Stimulated activated CD8-positive, alpha-beta memory T cell treated with anti-CD3 and anti-CD28 coated beads, Interleukin-12 subunit alpha, Interleukin-12 subunit beta, amount 100 ng/mL, for 24 hours (primary cell): ENCODE measurements around the gene EPHB2.
"Not testable (repeated sequence)": the region's sequence is repeated elsewhere in the genome, so short reads cannot be mapped to it uniquely, and the experiment has no call there.

ENCODE experiments used
- DNase-seq: peaks from one replicate; pipeline ENCODE4 v3.0.0-alpha.2; 2020; ENCODE audit errors: extremely low read depth

EPHB2 gene

DNA sequence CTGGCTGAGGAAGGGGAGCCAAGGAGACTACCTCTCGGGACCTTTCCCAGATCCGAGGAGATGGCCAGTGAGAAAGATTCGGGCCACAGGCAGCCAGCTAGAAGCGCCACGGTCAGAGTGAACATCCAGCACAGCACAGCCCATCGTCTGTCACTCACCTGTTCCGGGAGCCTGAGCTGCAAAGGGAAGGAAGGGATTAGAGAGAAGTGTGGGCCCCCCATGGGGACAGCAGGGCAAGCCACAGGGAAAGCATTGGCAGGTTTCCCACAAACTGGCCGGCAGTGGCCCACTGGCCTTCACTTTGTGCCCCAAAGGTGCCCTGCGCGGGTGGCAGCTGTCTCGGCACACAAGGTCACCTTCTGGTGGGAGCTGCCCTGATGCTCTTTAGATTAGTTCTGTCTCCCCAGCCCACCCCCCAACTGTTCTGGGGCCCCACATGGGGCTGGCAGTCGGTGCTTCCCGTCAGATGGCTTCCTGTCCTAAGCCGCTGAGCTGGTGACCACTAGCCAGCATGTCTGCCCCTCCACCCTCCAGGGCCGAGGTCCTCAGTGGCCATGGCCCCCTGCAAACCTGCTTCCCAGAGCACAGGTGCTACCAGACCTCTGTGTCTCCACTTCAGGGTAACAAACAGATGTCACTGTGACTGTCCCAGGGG, 205.3 kb downstream of the EPHB2 start:
- no peak for DNase-seq

DNA sequence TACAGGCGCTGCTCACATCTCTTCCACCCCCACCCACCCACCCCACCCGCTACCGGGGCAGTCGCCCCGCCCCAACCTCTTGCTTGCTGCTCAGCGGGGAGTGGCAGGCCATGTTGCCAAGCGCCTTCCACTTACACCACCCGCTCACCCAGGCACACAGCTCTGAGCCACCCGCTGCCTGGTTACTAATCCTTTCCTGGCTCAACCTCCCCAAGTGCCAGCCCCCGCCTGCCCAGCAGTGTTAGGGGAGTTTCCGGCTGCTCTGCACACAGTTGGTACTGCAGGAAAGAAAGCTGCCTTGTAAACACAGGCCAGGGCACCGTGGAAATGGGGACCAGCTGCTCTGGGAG, 205.8 kb downstream of the EPHB2 start:
- DNase-seq: no peak

DNA sequence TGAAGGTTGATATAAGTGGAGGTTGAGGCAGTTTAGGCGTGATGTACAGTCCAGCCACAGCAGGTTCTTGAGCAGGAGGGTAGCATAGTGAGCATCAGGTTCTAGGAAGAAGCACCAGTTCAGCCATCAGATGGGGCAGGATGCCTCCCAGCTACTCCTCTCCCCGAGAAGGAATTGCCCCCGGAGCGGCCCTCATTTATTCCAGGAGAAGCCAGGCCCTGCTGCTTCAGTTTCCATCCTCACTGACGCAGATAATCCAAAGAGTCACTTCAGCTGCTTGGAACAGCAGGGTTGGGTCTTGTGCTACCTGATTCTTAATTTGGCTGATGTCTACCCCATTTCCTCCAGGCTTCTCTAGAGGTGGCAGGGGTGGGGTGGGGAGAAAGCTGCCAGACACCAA, 207.3 kb downstream of the EPHB2 start:
- no peak for DNase-seq

DNA sequence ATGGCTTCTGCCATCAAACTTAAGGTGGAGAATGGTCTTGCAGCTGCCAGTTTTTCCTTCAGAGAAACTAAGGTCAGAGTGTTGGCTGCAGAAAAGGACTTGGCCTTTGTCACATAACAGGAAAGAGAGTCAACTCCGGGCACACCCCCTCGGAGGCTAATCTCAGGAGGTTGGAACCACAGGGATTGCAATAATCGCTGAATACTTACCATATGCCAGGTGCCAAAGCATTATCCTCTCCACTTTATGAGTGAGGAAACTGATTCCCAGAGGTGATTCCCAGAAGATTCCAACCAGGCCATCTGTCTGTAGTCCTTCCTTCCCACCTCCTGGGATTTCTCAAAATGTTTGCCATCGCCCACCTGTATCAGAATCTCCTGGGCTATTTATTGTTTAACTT, 208.0 kb downstream of the EPHB2 start:
- no peak for DNase-seq

DNA sequence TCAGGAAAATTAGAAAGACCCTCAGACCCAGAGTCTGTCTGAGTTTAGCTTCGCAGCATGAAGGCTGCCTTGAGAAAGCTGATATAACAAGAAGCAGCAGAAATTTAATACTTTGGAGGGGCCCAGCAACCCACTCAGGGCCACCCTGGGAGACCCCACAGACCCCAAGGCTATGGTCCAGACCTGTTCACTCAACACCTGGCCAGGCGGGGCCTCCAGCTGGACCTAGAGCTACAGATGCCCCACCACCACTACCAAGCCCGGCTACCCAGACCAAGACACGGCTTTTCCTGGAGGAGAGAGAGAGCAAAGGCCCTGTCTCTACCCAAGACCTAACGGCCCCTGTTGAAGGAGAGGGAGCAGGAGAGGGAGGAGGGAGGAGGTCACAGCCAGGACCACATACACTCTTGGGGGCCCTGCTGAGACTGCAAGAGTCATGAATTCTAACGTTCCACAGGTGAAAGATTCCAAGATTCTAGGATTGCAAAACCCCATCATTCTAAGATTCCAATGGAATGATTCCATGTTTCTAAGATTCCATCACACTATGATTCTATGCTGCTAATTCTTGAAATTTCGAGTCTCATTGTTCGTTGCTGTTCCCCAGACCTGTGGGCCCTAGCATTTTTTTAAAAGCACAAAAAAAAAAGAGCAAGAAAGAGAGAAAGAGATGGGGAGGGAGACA, 208.8 kb downstream of the EPHB2 start:
- DNase-seq: no peak

DNA sequence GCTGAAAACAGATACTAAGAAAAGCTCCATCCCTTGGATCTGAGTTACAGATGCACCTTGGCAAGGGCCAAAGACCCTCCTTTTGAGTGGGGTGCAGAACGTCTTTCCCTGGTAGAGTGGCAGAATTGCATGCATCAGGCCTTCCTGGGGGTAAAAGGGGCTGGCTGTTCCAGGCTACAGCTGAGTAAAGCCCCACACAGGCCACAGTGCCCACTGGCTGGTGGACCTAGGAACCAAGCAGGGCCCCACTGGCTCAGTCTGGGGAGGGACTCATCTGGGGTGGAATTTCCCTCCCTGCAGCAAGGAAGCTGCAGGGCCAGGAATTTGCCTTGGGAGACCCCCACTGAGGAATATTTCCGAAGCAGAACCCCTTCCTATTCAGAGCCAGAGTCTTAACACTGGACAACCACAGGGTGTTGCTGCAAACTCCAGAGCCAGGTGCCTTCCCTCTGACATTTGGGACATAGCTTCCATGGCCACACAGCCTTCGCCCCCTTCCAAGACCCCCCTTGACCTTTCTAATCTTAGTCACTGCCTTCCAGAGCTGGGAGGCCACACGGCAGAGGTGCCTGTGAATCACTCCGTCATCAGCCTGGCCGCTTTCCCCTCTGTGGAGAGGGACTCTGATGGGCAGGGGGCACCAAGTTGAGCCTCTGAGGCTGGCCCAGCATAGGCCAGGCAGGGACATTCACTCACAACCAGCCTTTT, 209.5 kb downstream of the EPHB2 start:
- no peak for DNase-seq

DNA sequence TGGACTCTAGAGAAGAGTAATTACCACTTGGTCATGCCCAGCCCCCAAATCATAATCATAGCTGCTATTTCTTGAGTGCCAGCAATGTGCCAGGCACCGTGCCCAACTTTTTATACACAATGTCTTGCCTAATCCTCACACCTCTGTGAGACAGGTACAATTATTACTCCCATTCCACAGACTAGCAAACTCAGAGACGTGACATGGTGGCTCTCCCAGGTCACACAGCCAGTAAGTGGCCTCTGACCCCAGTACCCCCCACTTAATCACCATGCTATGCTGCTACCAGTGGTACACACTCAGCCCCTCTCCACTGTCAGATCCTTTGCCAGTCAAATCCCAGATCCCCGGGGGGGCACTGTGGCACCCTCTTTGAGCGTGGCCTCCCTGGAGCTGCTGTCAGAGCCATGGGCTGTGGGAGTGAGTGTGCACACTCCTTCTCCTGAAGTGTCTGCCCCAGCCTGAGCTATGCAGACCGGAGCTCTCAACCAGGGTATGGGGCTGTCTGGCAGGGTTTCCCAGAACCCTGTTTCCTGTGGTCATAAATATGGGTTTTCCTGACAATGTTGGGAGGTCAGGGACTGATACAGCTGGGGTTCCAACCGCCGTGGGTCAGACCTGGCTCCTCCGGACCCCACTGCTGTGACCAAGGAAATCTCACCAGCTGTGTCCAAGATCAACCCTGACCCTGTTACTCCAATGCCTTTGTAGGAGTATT, 210.3 kb downstream of the EPHB2 start:
- DNase-seq: no peak

DNA sequence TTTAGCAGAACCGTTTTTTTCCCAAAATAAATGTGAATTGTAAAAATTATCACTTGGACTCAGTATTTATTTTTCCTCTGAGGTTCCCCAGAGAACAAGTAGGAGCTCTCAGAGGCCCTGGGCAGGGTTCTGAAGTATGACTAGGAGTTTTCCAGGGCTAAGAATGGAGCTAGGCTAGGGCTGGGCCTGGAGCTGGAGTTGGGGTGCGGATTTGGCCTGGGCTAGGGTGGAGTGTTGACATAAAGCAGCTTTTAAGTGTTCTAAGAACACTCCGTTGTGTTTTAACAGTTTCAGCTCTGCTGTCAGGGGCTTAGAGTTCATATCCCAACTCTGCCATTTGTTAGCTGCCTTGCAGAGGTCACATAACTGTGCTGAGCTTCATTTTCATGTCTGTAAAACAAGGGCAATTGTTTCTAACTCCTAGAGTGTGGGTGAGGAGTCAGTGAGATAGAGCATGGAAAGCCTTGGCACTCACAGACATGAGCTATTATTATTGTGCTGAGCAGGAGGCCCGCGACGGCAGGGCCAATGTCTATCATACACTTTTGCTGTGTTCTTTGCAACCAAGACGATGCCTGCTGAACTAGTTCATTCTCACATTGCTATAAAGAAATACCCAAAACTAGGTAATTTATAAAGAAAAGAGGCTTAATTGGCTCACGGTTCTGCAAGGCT, 210.9 kb downstream of the EPHB2 start:
- no peak for DNase-seq

DNA sequence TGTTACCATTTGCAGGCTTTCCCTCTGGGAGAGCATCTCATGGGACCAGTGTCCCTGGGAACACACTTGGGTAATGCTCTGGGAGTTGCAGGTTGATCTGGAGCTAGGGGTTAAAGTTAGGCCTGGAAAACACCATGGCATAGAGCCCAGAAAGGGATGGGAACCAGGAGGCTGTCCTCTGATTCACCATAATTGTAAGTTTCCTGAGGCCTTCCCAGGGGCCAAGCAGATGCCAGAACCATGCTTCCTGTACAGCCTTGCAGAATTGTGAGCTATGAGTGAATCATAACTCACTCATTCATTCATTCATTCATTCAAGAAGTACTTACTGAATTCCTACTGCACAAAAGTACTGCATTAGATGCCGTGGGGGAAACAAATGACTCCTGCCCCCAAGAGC, 212.0 kb downstream of the EPHB2 start:
- DNase-seq: no peak

DNA sequence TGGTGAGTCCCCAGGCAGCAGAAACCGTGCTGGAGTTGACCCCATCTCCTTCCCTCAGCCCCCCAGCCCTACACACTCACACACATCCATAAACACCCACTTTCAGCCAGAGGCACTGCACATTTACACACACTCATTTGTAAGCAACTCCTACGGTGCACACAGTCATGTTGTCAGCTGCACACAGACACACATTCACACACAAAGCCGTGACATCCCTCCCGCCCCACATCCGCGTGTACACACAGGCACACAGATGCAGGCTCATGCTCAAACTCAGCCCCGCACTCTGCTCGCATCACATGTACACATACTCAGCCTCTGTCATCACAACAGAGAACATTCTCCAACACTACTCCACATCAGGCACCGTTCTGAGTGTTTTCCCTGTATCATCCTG, 214.5 kb downstream of the EPHB2 start:
- no peak for DNase-seq

DNA sequence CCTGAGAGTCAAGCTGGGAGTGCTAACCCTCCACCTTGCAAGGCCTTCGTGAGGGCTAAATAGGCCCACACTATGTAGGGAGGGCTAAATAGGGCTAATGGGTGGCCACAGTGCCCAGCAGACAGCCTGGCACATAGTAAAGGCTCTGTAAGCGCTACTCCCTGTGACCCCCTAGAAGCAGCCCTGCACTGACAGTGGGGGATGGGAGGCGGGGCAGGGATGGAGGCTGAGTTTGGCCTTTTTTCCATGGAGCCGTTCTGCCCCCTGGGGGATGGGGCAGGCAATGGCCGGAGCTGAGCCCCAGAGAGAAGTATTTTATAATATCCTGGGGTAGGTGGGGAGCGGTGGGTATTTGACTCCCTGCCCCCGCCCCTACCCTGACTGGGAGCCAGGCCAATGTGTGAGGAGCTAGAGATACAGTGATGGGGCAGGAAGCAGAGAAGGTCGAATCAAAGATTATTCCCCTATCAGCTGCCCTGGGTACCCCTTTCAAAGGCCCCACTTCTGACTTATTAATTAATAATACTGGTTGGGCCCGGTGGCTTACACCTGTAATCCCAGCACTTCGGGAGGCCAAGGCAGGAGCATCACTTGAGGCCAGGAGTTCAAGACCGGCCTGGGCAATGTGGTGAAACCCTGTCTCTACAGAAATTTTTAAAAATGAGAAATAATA, 219.7 kb downstream of the EPHB2 start:
- DNase-seq: no peak

DNA sequence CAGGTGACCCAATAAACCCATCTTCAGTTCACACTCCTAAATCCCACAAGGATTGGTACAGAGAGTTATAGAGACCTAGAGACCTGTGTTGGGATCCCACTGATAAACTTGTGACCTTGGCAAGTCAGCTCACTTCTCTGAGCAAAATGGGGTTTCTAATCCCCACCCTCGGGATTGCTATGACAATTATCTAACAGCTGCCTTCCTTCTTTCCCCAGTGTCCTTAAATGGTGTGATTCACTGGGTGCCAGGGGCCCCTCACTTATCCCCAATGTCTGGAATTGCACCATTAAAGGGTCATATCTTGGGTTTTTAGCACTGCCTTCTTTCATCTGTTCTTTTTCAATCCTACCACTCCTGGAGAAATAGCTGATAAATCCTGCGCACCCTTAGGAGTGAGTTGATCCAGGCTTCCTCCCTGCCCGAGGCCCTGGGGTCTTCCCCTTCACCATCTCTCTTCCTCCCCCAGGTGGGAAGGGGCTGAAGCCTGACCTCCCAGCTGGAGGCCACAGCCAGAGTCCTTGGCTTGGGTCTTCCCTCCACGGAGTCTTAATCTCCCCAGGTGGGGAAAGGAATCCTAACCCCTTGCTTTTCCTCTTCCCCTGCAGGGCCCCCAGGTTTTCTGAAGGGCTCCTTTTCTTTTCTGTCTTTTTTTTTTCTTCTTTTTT, 222.3 kb downstream of the EPHB2 start:
- DNase-seq: no peak

DNA sequence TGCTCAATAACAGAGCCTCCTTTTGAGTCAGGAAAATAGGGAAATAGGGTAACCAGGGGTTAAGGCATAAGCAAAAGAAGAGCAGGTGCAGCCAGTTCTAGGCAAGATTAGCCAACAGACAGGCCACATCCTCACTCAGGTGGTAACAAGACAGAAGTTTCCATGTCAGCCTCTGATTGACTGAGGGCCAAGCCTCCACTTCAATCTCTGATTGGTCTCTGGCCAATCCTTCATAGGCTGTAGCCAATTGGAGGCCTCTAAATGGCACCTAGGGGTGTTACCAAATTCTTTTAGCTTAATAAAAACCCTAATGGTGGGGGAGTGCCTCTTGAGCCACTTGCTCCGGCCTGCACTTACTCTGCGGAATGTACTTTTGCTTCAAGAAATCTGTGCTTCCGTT, 224.8 kb downstream of the EPHB2 start:
- no peak for DNase-seq

DNA sequence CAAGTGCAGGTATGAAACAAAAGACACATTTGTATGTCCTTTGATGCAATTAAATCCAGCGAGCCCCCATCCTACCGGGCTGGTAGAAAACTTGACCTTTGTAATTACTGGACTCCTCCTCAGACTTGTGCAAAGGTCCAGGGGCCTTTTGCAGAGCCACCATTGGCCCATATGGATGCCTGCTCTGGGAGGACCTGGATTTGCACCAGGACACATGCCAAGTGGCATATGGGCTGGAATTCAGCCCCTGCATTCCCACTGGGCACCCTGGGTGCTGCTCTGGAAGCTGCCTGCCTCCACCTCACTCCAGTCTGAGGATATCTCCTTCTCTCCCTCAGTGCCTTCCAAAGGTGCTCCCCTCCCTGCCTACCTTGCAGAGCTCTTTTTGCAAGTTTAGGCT, 226.0 kb downstream of the EPHB2 start:
- no peak for DNase-seq

DNA sequence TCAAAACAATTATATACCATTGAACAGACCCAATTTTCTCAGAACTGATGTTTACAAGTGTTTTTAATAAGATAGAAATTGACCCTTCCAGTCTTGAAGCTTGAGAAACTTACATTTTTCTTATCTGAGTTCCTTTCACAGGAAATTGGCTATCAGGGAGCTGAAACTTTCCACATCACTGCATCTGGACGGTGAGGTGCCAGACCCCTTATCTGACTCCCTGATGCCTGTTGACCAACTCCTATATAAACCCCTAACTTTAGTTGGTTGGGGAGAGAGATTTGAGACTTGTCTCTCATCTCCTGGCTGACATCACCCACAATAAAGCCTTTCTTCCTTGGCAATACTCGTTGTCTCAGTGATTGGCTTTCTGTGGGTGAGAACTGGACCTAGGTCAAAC, 230.6 kb downstream of the EPHB2 start:
- no peak for DNase-seq

DNA sequence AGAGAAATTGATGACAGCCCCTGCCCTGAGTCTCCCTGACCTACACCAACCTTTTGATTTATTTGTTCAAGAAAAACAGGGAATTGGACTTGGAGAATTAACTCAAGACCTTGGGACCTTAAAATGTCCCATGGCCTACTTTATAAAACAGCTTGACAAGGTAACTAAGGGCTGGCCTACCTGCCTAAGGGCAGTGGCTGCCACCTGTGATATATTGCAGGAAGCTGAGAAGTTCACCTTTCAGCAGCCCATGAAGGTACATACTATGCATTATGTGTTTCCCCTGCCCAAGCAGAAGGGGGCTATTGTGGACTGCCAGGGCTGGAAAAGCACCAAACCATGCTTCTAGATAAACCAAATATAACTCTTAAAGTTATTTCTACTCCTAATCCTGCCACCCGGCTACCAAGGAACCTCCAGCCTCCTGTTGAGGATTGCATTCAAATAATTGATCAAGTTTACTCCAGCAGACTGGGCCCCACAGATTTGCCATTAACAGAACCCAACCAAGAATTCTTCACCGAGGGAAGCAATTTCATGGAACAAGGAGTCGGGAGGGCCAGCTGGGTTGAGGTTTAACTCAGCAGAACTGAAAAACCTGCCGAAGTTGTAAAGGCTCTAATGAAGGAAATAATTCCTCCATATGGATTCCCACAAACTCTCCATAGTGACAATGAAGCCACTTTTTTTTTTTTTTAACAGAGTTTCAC, 233.9 kb downstream of the EPHB2 start:
- DNase-seq: no peak

DNA sequence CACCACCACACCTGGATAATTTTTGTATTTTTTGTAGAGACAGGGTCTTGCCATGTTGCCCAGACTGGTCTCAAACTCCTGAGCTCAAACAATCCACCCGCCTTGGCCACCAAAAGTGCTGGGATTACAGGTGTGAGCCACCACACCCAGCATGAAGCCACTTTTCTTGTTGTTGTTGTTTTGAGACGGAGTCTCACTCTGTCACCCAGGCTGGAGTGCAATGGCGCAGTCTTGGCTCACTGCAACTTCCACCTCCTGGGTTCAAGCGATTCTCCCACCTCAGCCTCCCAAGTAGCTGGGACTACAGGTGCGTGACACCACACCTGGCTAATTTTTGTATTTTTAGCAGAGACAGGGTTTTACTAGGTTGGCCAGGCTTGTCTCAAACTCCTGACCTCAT, 234.5 kb downstream of the EPHB2 start:
- DNase-seq: not testable (repeated sequence)

DNA sequence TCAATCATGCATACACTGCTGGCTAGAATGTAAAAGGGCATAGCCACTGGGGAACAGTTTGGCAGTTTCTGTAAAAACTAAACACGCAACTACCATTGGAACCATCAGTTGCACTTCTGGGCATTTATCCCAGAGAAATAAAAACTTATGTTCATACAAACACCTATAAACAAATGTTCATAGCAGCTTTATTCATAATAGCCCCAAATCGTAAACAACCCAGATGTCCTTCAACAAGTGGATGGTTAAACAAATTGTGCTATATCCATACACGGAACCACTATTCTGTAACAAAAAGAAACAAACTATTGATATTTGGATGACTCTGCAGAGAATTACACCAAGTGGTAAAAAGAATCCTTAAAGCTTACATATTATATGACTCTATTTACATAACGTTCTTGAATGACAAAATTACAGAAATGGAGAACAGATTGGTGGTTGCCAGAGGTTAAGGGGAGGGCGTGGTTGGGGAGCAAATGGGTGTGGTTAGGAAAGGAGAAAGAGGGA, 239.2 kb downstream of the EPHB2 start:
- DNase-seq: no peak

DNA sequence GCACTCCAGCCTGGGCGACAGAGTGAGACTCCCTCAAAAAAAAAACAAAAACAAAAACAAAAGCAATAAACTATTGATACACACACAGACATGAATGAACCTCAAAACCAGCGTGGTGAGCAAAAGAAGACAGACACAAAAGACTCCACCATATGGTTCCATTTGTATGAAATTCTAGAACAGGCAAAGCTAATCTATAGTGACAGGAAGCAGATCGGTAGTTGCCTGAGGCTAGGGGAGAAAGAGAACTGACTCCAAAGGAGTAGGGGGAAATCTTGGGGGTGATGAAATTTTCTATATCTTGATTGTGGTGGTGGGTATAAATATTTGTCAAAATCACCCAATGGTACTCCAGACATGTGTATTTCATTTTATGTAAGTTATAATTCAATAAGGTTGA, 241.2 kb downstream of the EPHB2 start:
- no peak for DNase-seq

DNA sequence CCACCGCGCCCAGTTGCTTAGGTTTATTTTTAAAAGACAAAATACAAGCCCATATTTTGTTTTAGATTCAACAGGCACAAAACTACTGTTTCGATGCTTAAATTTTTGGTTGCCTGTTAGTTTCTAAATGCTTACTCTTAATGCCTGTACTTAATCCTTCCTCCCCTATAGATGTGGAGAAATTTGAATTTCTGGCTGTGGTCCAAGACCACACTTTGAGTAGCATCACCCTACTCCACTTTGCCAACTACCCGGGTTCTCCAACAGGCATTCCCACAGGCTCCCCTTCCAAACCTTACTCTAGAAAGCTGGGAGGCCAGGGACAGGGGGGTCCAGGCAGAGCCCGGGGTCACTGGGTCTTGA, 242.0 kb downstream of the EPHB2 start:
- no peak for DNase-seq
